Activated CD8-positive, alpha-beta memory T cell treated with anti-CD3 and anti-CD28 coated beads for 36 hours (primary cell): ENCODE measurements around the gene FNDC11. TPM values are rescaled to one million over a fixed set of nuclear protein-coding genes. Genes with fewer than 3 reads are reported as not detected.

Source experiments
- CTCF ChIA-PET: fragments of 350-600 bp; sonication (Branson Sonifier 250); formaldehyde crosslinking; loops from one replicate; lab custom pipeline; 2021; ENCODE audit warnings: antibody characterized with exemption; lab: Charles Lee
- POLR2A ChIA-PET: fragments of 350-600 bp; sonication (Branson Sonifier 250); formaldehyde crosslinking; loops from one replicate; lab custom pipeline; 2021; ENCODE audit warnings: antibody characterized with exemption; lab: Charles Lee
- total RNA-seq, 2 experiments: library from RNA; stranded (reverse); gene quantifications; one replicate each; pipeline ENCODE4 v1.2.3, GENCODE V29; 2021

FNDC11 gene
- total RNA-seq, 2 experiments from 2014 or later: 0.08 to 0.19 TPM

DNA sequence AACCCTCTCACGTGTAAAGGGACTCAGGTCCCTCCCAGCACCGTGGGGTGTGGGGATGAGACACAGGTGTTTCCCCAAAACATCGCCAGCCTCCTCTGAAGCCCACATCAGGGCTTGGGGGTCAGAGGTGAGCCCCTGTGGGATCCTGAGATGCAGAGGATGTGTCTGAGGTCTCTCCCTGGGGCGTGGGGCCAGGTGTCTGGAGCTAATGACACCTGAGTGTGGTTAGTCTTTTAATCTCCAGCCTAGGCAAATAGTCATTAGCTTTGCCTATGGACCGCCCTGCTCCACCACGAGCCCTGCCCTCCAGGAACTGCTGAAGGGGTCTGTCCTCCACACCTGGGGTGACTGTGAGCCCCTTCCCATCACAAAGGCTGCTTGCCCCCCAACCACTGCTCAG, 8.1 kb upstream of the FNDC11 start:
- CTCF ChIA-PET: interaction anchor here (1.5 kb wide), 1 partner anchor 8 kb away, joined by 3 read pairs; the partner anchor contains the start of gene PTK6

DNA sequence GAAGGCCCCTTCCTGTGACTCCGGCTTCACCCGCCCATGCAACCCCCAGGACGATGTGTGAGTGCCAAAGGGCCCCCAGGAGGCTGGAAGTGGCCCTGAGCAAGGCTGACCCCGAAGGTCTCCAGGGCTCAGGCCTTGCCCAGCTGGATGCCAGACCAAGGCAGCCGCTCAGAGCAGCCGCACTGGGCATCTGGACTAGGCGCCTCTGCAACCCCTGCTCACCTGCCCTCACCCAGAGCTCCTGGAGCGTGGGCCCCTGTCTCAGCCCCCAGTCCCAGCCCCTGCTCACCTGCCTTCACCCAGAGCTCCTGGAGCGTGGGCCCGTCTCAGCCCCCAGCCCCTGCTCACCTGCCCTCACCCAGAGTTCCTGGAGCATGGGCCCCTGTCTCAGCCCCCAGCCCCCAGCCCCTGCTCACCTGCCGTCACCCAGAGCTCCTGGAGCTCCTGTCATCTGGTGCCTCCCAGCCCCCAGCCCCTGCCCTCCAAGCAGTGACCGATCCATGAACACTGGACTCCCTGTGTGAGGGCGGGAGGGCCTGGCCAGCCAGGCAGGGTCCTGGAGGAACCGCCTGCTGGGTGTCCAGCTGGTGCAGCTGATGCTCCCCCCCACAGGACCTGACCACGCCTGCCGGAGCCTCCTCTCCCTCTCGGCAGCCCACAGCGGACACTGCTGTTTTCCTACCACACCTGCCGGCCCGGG, 7.6 kb upstream of the FNDC11 start:
- POLR2A ChIA-PET: interaction anchor here (1.0 kb wide), 1 partner anchor 192 kb away, joined by 3 read pairs; no protein-coding TSS in a partner anchor
- CTCF ChIA-PET: interaction anchor here (1.5 kb wide), 2 partner anchors 9 to 115 kb away, joined by 3 read pairs; partner anchors contain the start of gene PTK6

More for the DNA sequence above, 8.1 kb upstream of the FNDC11 start:
- POLR2A ChIA-PET: interaction anchor here (1.0 kb wide), 1 partner anchor 192 kb away, joined by 3 read pairs; no protein-coding TSS in a partner anchor

DNA sequence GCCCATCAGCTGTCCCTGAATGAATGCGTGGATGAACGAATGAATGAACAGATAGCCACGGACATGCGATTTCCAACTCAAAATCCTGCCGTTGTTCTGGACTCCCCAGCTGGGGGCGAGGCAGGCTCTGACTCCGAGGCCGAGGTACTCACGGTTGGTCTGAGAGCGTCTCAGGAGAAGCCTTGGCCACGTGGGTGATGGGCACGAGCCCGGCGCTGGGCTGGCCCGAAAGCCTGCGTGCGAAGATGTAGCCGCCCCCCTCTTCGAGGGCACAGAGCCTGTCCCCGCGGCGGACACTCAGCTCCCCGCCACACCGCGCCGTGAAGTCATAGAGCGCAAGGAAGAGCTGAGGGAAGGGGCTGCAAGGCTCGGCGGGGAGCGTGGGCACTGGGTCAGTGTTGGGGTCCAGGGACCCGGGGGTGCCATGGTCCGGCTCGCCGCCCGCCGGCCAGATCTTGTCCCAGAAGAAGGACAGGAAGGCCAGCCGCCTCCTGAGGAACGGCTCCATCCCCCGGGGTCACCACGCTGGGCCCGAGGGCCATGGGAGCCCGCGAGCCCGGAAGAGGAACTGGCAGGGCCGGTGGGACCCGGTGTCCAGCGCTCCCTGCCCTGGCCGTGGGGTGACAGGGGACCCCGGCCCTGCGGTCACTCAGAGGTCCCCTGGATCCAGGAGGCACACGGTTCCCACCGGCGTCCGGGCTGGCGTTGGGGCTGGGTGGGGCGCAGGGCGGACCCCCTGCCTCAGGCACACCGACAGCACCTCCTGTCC, 6.8 kb upstream of the FNDC11 start:
- ChIA-PET POLR2A (no interaction called here), CTCF (interaction anchor here (1.5 kb wide), 2 partner anchors 9 to 114 kb away, joined by 3 read pairs; partner anchors contain the start of gene PTK6)

DNA sequence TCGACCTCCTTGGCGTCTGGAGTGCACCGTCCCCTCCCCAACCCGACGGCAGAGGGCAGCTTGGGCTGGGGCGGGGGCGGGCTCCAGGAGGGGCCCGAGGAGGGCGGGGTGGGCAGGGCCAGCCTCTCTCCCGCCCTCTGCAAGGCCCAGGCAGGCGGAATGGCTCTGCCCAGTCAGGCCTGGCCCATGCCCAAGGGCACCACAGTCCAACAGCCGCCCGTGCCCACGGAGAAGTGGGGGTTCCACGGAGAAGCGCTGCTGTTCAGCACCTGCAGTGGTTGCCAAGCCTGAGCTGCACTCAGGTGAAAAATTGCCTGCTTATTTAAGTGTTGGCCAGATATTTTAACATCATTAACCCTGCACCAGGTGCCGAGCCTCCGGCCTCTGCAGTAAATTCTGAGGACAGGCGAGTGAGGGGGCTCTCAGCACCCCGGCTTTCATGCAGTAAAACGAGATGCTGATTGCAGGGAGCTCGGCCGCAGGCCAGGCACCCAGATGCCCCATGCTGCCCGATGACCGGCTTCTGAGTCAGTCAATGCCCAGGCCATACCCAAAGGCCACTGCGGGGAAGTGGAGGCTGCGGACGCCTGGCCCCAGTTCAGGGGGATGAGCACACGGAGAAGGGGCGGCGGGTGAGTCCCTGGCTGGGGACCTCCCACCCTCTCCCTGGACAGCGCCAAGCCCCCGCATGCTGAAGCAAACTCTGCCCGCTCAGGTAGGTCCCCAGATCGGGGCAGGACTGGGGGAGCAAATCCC, 6.1 kb upstream of the FNDC11 start, which contains the start of gene SRMS:
Gene SRMS, minus strand, starts transcription at position 25 of the 756 bp plus-strand sequence. CDS start 286 bp downstream, outside the sequence.
- CTCF ChIA-PET: interaction anchor here (1.5 kb wide), 1 partner anchor 113 kb away, joined by 3 read pairs; no protein-coding TSS in a partner anchor
- POLR2A ChIA-PET: no interaction called here

DNA sequence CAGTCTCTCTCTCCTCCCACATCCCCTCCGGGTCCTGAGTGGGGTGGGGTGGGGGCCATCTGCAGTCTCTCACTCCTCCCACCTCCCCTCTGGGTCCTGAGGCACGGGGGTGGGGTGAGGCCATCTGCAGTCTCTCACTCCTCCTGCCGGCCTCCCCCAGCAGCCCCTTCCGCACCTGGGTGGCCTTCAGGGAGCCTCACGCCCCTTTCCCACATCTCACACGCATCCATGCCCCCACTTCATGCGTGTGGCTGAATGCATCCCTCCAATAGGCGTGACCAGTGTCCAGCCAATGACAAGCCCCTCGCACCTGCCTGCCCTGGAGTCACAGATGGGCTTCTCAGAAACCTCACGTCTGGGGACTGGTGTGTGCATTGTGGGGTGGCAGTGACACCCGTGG, 5.4 kb upstream of the FNDC11 start:
- POLR2A ChIA-PET: no interaction called here

DNA sequence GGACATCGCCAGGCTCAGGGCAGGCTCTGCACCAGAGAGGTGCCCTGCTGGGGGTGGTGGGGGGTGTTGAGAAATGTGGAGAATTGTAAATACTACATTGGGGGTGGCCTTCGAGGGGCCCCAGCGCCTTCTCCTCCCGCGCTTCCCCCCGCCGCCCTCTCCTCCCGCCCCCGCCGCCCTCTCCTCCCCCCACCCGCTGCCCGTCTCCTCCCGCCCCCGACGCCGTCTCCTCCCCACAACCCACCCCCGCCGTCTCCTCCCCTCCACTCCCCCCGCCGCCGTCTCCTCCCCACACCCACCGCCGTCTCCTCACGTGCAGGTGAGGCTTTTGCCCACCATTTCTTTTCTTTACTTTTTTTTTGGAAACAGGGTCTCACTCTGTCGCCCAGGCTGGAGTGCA, 4.9 kb upstream of the FNDC11 start:
- CTCF ChIA-PET: interaction anchor here (0.6 kb wide), 1 partner anchor 422 kb away, joined by 3 read pairs; no protein-coding TSS in a partner anchor
- POLR2A ChIA-PET: no interaction called here

More for the DNA sequence above, 5.4 kb upstream of the FNDC11 start:
- CTCF ChIA-PET: no interaction called here

DNA sequence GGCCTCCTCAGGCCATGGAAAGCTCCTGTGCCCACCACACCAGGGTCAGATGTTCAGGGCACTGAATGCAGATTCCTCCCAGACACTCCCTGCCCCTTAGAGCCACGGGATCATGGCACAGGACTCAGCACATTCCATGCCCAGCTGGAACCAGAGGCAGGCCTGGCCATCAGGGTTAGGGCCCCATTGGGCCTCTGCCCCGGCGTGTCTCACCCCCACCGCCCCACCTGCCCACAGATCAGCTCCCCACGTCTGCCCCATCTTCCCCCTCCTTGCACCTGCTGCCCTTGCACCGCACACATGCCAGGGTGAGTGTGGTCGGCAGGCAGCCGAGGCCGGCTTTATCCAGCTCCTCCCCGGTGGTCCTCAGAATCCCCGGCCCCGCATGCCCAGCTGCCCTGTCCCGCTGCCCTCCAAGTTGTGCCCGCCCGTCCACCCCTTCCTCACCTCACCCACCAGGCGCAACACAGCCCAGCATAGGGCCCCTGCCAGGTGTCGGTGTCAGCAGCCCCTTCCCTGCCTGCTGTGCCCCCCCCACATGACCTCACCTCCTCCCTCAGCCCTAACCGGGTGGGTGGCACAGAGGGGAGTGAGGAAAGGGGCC, 4.2 kb upstream of the FNDC11 start:
- ChIA-PET CTCF (interaction anchor here (0.6 to 1.1 kb wide), 2 partner anchors 12 to 422 kb away, joined by 3 read pairs; no protein-coding TSS in a partner anchor), POLR2A (no interaction called here)

DNA sequence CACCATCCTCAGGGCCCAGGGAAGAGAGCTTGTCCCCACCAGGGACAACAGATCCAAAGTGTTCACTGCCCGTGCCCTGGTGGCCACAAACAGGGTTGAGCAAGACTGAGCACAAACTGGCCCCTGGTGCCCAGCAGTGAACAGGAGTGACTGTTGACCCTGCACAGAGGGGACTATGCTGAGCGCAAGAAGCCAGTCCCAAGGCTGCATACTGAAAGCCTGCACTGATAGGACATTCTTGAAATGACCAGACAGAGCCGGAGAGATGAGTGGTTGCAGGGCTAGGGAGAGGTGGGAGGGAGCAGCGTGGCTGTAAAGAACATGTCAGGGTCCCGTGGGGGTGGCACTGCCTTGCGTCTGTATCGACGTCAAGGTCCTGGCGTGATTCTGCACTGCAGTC, 2.9 kb upstream of the FNDC11 start:
- POLR2A ChIA-PET: no interaction called here
- CTCF ChIA-PET: interaction anchor here (0.6 to 1.1 kb wide), 2 partner anchors 163 to 313 kb away, joined by 3 to 4 read pairs; no protein-coding TSS in a partner anchor

DNA sequence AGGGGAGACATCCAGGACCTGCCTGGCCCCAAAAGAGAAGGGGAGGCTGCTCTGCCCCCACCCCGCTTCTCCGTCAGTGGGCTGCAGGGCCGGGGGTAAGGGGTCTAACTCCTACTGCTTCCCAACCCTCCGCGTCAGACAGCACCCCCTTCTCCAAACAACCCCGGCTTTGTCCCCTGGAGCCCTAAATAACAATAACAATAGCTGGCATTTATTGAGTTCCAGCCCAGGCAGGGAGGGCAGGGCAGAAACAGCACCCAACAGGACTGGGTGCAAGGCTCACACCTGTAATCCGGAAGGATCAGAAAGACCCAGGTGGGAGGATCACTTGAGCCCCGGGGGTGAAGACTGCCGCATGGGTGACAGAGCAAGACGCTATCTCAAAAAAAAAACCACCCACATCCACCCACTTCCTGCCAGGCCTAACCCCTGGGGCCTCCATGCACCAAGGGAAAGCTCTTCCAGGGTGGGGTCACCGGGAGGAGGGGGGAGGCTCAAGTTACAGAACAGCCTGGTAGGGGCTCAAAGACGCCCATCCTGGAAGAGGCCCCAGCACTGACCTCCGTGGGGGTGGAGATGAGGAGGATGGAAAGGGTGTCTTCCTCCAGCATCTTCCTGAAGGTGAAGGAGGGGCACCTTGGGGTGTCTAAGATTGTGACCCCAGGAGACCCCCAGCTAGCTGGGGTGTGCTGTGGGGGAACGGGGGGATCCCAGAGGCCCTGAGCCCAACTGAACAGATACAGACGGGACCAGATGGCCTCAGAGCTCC, 1.3 kb upstream of the FNDC11 start:
- ChIA-PET CTCF (interaction anchor here (1.0 to 1.2 kb wide), 4 partner anchors 14 to 102 kb away, joined by 3 to 4 read pairs (median 3); partner anchors contain the start of gene PTK6), POLR2A (interaction anchor here (0.6 to 1.3 kb wide), 3 partner anchors 15 to 106 kb away, joined by 3 to 7 read pairs (median 4); partner anchors contain the start of genes PTK6 and RTEL1)

DNA sequence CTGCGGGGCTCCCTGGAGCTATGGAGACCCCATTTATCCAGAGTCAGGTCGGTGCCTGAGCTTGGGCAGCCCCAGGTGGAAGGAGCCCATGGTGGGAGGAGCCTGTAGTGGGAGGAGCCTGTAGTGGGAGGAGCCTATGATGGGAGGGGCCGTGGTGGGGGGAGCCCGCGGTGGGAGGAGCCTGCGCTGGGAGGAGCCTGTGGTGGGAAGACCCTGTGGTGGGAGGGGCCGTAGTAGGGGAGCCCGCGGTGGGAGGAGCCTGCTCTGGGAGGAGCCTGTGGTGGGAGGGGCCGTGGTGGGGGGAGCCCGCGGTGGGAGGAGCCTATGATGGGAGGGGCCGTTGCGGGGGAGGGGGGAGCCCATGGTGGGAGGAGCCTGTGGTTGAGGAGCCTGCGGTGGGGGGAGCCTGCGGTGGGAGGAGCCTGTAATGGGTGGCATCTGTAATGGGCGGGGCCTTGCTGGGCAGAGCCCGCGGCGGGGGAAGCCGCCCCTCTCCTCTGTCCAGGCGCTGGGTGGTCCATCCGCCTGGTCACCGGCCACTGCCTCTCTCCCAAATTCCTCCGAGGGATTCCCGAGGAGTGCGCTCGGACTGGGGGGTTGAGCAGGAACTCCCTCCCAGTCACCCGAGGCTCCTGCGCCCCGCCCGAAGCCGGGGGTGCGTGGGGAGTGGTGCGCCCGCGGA, 567 bp upstream of the FNDC11 start:
- POLR2A ChIA-PET: interaction anchor here (0.6 to 1.3 kb wide), 3 partner anchors 15 to 105 kb away, joined by 3 to 7 read pairs (median 4); partner anchors contain the start of genes PTK6 and RTEL1

DNA sequence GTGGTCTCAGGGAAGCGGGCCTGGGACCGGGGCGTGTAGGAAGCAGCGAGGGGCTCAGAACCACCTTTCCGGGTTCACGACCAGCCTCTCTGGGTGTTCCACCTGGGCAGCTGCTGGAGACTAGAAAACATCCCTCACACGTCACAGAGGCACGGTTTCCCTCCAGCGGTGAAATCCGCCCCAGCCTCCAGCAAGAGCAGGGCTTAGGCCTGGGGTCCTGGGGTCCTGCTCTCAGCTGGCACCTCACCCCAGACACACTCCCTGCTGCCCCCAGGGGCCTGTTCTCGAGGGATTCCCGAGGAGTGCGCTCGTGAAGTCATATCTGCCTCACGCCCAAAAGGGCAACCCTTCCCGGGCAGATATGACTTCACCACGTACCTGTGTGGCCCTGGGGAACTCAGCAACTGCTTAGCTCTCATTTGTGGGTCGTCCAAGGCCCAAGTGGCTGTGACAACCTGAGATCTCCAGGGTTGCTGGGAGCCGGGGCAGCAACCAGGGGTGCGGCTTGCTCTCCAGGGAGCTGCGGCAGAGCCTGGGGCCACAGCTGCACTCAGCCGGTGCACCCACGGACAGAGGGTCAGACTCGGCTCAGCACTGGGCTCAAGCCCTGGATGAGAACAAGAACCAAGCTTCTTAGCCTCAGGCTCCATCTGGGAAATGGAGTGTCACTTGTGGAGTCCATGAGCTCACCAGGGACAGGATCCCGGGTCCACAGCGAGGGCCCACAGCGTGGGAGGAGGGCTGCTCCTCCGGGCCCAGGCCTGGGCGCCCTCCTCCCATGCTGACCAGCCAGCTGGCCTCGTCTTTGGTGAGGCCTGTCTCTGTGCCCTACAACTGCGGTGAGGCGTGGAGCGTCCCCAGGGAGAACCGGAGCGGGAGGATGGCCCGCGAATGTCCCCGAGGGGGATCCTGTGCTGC, 661 bp downstream of the FNDC11 start:
- CTCF ChIA-PET: interaction anchor here (0.7 to 2.0 kb wide), 4 partner anchors 10 to 50 kb away, joined by 3 to 10 read pairs (median 4); partner anchors contain the start of gene PTK6
- POLR2A ChIA-PET: interaction anchor here (0.6 kb wide), 1 partner anchor 74 kb away, joined by 3 read pairs; no protein-coding TSS in a partner anchor

More for the DNA sequence above, 567 bp upstream of the FNDC11 start:
- CTCF ChIA-PET: interaction anchor here (1.0 to 1.2 kb wide), 4 partner anchors 14 to 101 kb away, joined by 3 to 4 read pairs (median 3); partner anchors contain the start of gene PTK6

DNA sequence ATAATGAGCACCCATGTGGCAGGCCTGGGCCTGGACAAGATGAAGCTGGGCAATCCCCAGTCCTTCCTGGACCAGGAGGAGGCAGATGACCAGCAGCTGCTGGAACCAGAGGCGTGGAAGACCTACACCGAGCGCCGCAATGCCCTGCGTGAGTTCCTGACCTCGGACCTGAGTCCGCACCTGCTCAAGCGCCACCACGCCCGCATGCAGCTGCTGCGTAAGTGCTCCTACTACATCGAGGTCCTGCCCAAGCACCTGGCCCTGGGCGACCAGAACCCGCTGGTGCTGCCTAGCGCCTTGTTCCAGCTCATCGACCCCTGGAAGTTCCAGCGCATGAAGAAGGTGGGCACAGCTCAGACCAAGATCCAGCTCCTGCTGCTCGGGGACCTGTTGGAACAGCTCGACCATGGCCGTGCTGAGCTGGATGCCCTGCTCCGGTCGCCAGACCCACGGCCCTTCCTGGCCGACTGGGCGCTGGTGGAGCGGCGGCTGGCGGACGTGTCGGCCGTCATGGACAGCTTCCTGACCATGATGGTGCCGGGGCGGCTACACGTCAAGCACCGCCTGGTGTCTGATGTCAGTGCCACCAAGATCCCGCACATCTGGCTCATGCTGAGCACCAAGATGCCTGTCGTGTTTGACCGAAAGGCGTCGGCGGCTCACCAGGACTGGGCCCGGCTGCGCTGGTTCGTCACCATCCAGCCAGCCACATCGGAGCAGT, 1.9 kb downstream of the FNDC11 start:
- CTCF ChIA-PET: interaction anchor here (0.9 to 2.0 kb wide), 3 partner anchors 13 to 18 kb away, joined by 3 to 10 read pairs (median 4); partner anchors contain the start of gene PTK6
- POLR2A ChIA-PET: interaction anchor here (0.9 kb wide), 1 partner anchor 35 kb away, joined by 4 read pairs; the partner anchor contains the start of gene PPDPF

DNA sequence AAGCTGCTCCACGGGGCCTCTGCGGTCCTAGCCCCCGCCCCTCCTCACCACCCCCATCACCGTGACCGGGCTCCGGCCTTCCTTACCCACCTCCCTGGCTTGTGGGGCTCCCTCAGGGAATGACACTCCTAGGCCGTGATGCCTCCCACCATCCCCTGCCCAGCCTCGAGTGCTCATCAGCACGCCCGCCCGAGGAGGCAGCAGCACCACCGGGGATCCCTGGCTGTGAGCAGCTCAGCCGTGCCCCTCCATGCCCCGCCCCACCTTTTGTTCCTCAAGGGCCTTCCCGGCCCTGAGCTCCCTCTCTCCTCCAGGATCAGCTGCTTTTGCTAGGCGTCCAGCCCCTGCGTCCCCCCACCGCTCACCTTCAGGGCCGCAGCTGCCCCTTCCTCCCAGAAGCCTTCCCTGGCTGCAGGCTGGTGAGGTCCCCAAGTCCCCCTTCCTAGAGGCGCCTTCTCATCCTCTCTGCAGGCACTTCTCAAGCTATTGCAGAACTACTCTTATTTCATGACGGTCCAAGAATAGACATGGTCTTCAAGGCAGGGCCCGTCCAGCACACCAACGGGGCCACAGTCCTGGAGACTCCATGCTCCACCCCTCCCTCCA, 3.0 kb downstream of the FNDC11 start:
- CTCF ChIA-PET: interaction anchor here (1.5 kb wide), 1 partner anchor 12 kb away, joined by 4 read pairs; no protein-coding TSS in a partner anchor
- POLR2A ChIA-PET: no interaction called here

DNA sequence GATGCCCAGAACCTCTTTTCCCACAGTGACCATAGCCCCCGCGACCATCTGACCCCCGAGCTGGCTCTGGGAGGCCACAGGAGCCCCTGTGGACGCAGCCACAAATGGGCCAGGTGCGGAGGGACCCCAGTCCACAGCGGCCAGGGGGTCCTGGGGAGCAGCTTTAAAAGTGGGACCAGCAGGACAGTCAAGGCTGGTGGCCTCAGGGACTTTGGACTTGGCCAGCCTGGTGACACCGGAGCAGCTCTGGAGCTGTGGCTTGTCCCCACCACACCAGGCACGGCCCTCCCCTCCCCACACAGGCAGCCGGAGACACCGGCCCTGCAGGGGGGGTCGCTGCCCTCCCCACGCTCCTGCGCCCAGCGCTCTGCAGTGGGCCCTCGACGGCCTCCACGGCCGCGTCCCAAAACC, 3.5 kb downstream of the FNDC11 start:
- ChIA-PET CTCF (interaction anchor here (1.5 kb wide), 1 partner anchor 11 kb away, joined by 4 read pairs; no protein-coding TSS in a partner anchor), POLR2A (no interaction called here)
